Endothelial cell of hepatic sinusoid (primary cell): ENCODE data around the gene PPP2R5C.
"Not testable (repeated sequence)": the region's sequence is repeated elsewhere in the genome, so short reads cannot be mapped to it uniquely, and the experiment has no call there.

Experiments used
- in situ Hi-C: cut with HindIII; loops from 2 replicates; pipeline ENCODE4 v1.10.0; 2017; ENCODE audit warnings: low sequenced_read_pairs

The PPP2R5C gene

GRCh38 chr14:101761032-101761880 is at the start of gene PPP2R5C:
Gene PPP2R5C (plus strand): TSS chr14:101761709. CDS start chr14:101761894, 185 bp downstream.
- in situ Hi-C loops: no loop called here

DNA sequence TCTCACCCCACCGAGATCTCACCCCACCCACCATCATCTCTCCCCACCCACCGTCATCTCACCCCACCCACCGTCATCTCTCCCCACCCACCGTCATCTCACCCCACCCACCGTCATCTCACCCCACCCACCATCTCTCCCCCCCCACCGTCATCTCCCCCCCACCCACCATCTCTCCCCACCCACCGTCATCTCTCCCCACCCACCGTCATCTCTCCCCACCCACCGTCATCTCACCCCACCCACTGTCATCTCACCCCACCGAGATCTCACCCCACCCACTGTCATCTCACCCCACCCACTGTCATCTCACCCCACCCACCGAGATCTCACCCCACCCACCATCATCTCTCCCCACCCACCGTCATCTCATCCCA is 49.7 kb upstream of the PPP2R5C start:
- in situ Hi-C loops: not testable (repeated sequence)

- in situ Hi-C loops: not testable (repeated sequence)
Measured at GRCh38 chr14:101712341-101712740, 49.2 kb upstream of the PPP2R5C start.

DNA sequence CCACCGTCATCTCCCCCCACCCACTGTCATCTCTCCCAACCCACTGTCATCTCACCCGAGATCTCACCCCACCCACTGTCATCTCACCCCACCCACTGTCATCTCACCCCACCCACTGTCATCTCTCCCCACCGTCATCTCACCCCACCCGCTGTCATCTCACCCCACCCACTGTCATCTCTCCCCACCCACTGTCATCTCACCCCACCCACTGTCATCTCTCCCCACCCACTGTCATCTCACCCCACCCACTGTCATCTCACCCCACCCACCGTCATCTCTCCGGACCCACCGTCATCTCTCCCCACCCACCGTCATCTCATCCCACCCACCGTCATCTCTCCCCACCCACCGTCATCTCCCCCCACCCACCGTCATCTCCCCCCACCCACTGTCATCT is 48.4 kb upstream of the PPP2R5C start:
- in situ Hi-C loops: not testable (repeated sequence)

- in situ Hi-C loops: no loop called here
Measured at GRCh38 chr14:101713621-101714349, 47.7 kb upstream of the PPP2R5C start.

- in situ Hi-C loops: no loop called here
Measured at GRCh38 chr14:101714394-101714793, 47.1 kb upstream of the PPP2R5C start.

DNA sequence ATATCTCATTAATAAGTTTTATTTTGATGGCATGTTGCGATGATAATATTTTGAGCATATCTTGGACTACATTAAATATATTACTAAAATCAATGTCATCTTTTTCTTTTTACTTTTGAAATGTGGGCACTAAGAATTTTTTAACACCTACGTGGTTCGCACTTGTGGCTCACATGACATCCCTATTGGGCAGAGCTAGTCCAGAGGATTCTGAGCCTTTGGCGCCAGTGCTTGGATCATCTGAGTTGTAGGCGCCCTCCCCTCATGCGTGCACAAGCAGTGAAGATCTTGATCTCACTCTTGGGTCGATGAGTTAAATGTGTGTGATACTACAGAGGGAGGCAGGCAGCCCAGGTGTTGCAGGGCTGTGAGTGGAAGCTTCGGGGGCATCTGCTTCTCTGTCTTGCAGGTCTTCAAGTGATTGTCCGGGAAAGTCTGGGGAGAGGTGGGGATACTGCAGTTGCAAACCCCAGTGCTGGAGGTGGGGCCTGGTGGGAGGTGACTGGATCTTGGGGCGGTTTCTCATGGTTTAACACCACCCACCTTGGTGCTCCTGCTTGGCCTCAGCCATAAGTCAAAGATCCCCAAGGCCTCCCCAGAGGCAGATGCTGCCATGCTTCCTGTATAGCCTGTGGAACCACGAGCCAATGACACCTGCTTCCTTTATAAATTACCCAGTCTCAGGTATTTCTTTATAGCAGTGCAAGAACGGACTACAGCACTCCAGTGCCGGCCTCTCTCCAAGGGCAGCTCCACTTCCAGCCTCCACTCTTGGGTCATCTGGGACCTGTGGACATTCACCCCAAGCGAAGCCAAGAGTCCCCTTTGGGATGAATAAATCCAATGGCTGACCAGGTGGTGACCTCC is 46.1 kb upstream of the PPP2R5C start:
- in situ Hi-C loops: no loop called here

DNA sequence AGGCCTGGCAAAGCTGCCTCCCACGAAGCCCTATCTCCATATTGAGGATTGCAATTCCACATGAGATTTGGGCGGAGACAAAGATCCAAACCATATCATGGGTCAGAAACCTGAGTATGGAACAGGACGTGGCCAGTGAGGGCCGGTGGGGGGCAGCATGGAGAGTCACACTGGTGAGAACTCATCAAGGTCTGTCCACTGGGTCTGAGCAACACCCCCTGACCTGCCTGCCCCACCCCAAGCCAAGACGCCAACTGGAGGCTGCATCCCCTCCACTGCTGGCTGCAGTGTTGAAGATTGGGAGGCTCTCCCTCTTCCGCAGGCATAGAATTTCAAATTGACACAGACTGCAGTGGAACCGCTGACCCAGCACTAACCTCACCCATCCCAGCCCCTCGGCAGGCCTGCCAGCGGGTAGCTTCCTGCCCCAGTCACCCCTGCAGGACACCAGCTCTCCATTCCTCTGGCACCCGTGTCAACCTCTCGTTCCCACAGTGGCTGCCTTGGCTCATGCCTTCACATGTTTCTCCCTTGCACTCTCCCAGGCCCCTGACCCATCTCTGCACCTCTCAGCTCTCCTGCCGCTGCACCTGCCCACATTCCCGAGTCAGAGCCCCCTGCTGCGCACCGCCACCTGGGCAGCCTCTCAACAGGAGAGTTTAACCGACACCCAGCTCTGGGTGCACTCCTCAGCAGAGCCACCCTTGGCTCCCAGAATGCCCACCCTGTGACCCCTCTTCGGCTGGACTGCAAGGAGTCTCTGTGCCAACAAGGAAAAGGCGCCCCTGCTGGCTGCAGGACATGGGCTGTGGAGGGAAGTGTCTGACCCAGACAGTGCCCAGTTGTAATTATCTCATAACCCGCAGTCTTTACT is 45.2 kb upstream of the PPP2R5C start:
- in situ Hi-C loops: no loop called here

DNA sequence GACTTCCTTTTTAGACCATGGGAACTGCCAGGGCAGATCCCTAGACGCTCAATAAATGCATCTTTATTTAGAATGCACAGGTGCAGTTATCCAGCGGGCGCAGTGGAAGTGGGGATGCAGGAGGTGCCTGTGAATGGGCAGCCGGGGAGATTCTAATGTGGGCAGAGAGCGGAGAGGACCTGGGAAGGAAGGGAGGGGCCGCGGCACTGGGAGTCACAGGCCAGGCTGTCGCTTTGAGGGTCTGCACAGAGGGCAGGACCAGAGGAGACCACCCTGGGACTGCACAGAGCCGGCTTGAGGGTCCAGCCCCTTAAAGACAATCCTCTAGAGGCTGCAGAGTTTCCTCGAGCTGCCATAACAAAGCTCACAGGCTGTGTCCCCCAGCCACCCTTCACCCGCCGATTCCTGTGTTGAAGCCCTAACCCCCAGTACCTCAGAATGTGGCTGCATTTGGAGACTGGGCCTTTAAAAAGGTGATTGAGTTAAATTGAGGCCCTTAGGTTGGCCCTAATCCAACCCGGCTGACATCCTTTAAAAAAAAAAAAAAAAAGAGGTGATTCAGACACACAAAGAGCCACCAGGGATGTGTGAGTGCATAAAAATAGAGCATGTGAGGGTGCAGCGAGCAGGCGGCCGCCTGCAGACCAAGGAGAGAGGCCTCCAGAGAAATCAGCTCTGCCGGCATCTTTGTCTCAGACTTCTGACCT is 44.4 kb upstream of the PPP2R5C start:
- in situ Hi-C loops: no loop called here

- in situ Hi-C loops: no loop called here
Measured at GRCh38 chr14:101717663-101718490, 43.6 kb upstream of the PPP2R5C start.

- in situ Hi-C loops: no loop called here
Measured at GRCh38 chr14:101719045-101719645, 42.4 kb upstream of the PPP2R5C start.

- in situ Hi-C loops: no loop called here
Measured at GRCh38 chr14:101719708-101720107, 41.8 kb upstream of the PPP2R5C start.

DNA sequence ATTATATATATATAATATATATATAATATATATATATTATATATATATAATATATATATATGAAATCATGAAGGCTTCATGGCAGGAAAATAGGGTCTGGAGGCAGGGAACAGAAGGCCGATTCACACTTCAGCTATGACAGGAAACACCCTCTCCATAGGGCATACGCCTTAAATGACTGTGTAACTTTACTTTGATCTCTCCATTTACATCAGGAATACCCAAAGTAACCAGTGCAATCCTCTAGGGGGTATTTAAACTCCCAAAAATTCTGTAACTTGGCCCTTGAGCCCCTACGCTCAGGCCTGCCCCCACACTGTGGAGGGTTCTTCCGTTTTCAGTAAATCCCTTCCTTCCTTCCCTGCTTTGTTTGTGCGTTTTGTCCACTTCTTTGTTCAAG is 40.4 kb upstream of the PPP2R5C start:
- in situ Hi-C loops: no loop called here

DNA sequence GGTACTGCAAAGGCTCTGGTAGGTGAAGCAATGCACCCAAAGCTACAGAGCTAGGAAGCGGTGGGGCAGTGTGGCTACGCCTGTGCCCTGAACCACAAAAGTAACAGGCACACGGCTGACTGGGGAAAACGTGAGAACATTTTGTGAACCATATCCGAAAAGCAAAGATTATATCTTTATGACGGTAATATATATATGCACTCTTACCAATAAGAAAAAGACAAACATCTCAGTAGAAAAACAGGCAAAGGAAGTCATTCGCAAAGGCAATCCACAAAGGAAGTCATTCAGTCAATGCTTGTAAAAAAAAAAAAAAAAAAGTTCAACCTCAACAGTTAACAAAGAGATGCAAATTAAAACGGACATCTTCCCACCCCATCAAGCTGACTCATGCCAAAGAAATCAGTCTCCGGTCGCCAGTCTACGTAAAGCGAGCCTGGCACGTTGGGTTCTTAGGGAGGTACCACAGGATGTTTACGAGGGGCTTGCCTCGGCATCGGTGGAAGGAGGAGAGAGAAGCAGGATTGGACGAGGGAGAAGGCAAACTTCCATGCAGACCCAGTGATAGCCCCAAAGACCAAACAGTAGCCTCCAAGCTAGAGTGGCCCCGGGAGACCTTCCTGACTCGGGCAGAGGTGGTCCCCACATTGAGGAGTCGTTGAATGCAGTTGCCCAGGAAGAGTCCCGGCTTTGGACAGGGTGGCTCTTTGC is 39.4 kb upstream of the PPP2R5C start:
- in situ Hi-C loops: no loop called here

GRCh38 chr14:101723061-101723595 is 38.4 kb upstream of the PPP2R5C start:
- in situ Hi-C loops: no loop called here

DNA sequence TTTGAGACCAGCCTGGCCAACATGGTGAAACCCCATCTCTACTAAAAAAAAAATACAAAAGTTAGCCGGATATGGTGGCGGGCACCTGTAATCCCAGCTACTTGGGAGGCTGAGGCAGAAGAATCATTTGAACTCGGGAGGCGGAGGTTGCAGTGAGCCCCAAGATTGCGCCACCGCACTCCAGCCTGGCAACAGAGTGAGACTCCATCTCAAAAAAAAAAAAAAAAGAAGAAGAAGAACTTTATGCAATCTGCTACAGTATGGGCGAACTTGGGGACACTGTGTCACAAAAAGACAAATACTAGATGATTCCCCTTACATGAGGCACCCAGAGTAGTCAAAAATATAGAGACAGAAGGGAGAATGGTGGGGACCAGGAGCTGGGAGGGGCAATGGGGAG is 35.9 kb upstream of the PPP2R5C start:
- in situ Hi-C loops: not testable (repeated sequence)

GRCh38 chr14:101726295-101726953 is 35.1 kb upstream of the PPP2R5C start:
- in situ Hi-C loops: no loop called here
